ENCODE data around the gene MNAT1.

MNAT1 gene

GRCh38 chr14:60977847-60978246, 243.3 kb downstream of the MNAT1 start:
- TF ChIP-seq TEAD4 (IDR thresholded peaks at IDR 0.05): no peak
- TF ChIP-seq TCF12 (IDR thresholded peaks at IDR 0.05; ENCODE audit: low read depth): no peak
- TF ChIP-seq FOXM1 (IDR thresholded peaks at IDR 0.05; ENCODE audit: borderline replicate concordance, low read depth): no peak
- no peak for TF ChIP-seq CREB1 (IDR thresholded peaks at IDR 0.05; ENCODE audit: low read depth)
- TF ChIP-seq CEBPB (IDR thresholded peaks at IDR 0.05): no peak
- TF ChIP-seq EGR1 (IDR thresholded peaks at IDR 0.05): no peak
- TF ChIP-seq, protein P1, sequence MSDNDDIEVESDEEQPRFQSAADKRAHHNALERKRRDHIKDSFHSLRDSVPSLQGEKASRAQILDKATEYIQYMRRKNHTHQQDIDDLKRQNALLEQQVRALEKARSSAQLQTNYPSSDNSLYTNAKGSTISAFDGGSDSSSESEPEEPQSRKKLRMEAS (IDR thresholded peaks at IDR 0.05): no peak
- no peak for TF ChIP-seq YY1 (IDR thresholded peaks at IDR 0.05; ENCODE audit: low read depth)
- TF ChIP-seq TAF1 (IDR thresholded peaks at IDR 0.05; ENCODE audit: low read depth): no peak
- TF ChIP-seq, protein P2, sequence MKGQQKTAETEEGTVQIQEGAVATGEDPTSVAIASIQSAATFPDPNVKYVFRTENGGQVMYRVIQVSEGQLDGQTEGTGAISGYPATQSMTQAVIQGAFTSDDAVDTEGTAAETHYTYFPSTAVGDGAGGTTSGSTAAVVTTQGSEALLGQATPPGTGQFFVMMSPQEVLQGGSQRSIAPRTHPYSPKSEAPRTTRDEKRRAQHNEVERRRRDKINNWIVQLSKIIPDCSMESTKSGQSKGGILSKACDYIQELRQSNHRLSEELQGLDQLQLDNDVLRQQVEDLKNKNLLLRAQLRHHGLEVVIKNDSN (IDR thresholded peaks at IDR 0.05): no peak
- TF ChIP-seq EP300 (IDR thresholded peaks at IDR 0.05; ENCODE audit: borderline replicate concordance): no peak
- TF ChIP-seq, protein P3, sequence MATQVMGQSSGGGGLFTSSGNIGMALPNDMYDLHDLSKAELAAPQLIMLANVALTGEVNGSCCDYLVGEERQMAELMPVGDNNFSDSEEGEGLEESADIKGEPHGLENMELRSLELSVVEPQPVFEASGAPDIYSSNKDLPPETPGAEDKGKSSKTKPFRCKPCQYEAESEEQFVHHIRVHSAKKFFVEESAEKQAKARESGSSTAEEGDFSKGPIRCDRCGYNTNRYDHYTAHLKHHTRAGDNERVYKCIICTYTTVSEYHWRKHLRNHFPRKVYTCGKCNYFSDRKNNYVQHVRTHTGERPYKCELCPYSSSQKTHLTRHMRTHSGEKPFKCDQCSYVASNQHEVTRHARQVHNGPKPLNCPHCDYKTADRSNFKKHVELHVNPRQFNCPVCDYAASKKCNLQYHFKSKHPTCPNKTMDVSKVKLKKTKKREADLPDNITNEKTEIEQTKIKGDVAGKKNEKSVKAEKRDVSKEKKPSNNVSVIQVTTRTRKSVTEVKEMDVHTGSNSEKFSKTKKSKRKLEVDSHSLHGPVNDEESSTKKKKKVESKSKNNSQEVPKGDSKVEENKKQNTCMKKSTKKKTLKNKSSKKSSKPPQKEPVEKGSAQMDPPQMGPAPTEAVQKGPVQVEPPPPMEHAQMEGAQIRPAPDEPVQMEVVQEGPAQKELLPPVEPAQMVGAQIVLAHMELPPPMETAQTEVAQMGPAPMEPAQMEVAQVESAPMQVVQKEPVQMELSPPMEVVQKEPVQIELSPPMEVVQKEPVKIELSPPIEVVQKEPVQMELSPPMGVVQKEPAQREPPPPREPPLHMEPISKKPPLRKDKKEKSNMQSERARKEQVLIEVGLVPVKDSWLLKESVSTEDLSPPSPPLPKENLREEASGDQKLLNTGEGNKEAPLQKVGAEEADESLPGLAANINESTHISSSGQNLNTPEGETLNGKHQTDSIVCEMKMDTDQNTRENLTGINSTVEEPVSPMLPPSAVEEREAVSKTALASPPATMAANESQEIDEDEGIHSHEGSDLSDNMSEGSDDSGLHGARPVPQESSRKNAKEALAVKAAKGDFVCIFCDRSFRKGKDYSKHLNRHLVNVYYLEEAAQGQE (IDR thresholded peaks at IDR 0.05; ENCODE audit: low read depth): no peak
- no peak for TF ChIP-seq ZBTB7A (IDR thresholded peaks at IDR 0.05; ENCODE audit: low read depth)
- no peak for TF ChIP-seq NFIC (IDR thresholded peaks at IDR 0.05)
- no peak for TF ChIP-seq RAD21 (IDR thresholded peaks at IDR 0.05; ENCODE audit: low read depth)

GRCh38 chr14:60980811-60981632, 246.5 kb downstream of the MNAT1 start, which contains the start of the genes SLC38A6 and TRMT5:
Gene SLC38A6 (plus strand): TSS chr14:60981245. CDS start chr14:60981278, 33 bp downstream.
Gene TRMT5 (minus strand): TSS chr14:60981079. CDS start chr14:60980973, 106 bp downstream.
- TF ChIP-seq, protein P2 (IDR thresholded peaks at IDR 0.05): peak; percentile 4; the same call in 1 of the 2 replicates
- TF ChIP-seq TEAD4 (IDR thresholded peaks at IDR 0.05) (0 out of 2 replicates have a peak, but pooled peaks have one; percentile 32), NFIC (IDR thresholded peaks at IDR 0.05) (no peak), FOXM1 (IDR thresholded peaks at IDR 0.05; ENCODE audit: borderline replicate concordance, low read depth) (peak; percentile 39; the same call in 1 of the 2 replicates), EP300 (IDR thresholded peaks at IDR 0.05; ENCODE audit: borderline replicate concordance) (0 out of 2 replicates have a peak, but pooled peaks have one; percentile 18), YY1 (IDR thresholded peaks at IDR 0.05; ENCODE audit: low read depth) (peak; percentile 69; the same call in 1 of the 2 replicates), EGR1 (IDR thresholded peaks at IDR 0.05) (0 out of 2 replicates have a peak, but pooled peaks have one; percentile 14), TCF12 (IDR thresholded peaks at IDR 0.05; ENCODE audit: low read depth) (peak; percentile 45; the same call in 1 of the 2 replicates), CREB1 (IDR thresholded peaks at IDR 0.05; ENCODE audit: low read depth) (peak; percentile 99), CEBPB (IDR thresholded peaks at IDR 0.05) (no peak), ZBTB7A (IDR thresholded peaks at IDR 0.05; ENCODE audit: low read depth) (no peak), TAF1 (IDR thresholded peaks at IDR 0.05; ENCODE audit: low read depth) (peak; percentile 79), RAD21 (IDR thresholded peaks at IDR 0.05; ENCODE audit: low read depth) (peak; percentile 17; the same call in 1 of the 2 replicates)
- TF ChIP-seq, protein P3 (IDR thresholded peaks at IDR 0.05; ENCODE audit: low read depth): peak; percentile 65
- TF ChIP-seq, protein P1 (IDR thresholded peaks at IDR 0.05): peak; percentile 92

- no peak for TF ChIP-seq TEAD4 (IDR thresholded peaks at IDR 0.05)
- no peak for TF ChIP-seq NFIC (IDR thresholded peaks at IDR 0.05)
- TF ChIP-seq EGR1 (IDR thresholded peaks at IDR 0.05): no peak
- no peak for TF ChIP-seq ZBTB7A (IDR thresholded peaks at IDR 0.05; ENCODE audit: low read depth)
- TF ChIP-seq TAF1 (IDR thresholded peaks at IDR 0.05; ENCODE audit: low read depth): no peak
- TF ChIP-seq TCF12 (IDR thresholded peaks at IDR 0.05; ENCODE audit: low read depth): no peak
- no peak for TF ChIP-seq EP300 (IDR thresholded peaks at IDR 0.05; ENCODE audit: borderline replicate concordance)
- TF ChIP-seq RAD21 (IDR thresholded peaks at IDR 0.05; ENCODE audit: low read depth): no peak
- TF ChIP-seq, protein P1 (IDR thresholded peaks at IDR 0.05): no peak
- no peak for TF ChIP-seq CREB1 (IDR thresholded peaks at IDR 0.05; ENCODE audit: low read depth)
These were observed 247.3 kb downstream of the MNAT1 start for GRCh38 chr14:60981633-60982455.

- TF ChIP-seq FOXM1 (IDR thresholded peaks at IDR 0.05; ENCODE audit: borderline replicate concordance, low read depth) (no peak), RAD21 (IDR thresholded peaks at IDR 0.05; ENCODE audit: low read depth) (no peak), YY1 (IDR thresholded peaks at IDR 0.05; ENCODE audit: low read depth) (no peak), TEAD4 (IDR thresholded peaks at IDR 0.05) (no peak), CEBPB (IDR thresholded peaks at IDR 0.05) (no peak), NFIC (IDR thresholded peaks at IDR 0.05) (no peak), TAF1 (IDR thresholded peaks at IDR 0.05; ENCODE audit: low read depth) (no peak)
- TF ChIP-seq, protein P3 (IDR thresholded peaks at IDR 0.05; ENCODE audit: low read depth): no peak
- TF ChIP-seq, protein P1 (IDR thresholded peaks at IDR 0.05): no peak
These were observed 249.6 kb downstream of the MNAT1 start for GRCh38 chr14:60984196-60984595.
